Right renal pelvis (tissue), 4 donors: ENCODE measurements around the gene THY1. TPM values are rescaled to one million over a fixed set of nuclear protein-coding genes. Genes with fewer than 3 reads are reported as not detected.
"Not testable (repeated sequence)": the region's sequence is repeated elsewhere in the genome, so short reads cannot be mapped to it uniquely, and the experiment has no call there.

Experiments used
- DNase-seq, 4 donors: peaks; one replicate each; pipeline ENCODE4 v3.0.0-alpha.2; 2013; ENCODE audit warnings: low read depth in 4 of 4, low spot score in 3 of 4, missing footprints in 1 of 4
- polyA plus RNA-seq, 4 donors: library from polyadenylated mRNA; unstranded; fragments of 120-200 nt; gene quantifications; one replicate each; pipeline ENCODE4 v1.2.1, GENCODE V29; 2013; ENCODE audit not compliant: insufficient read length in 4 of 4

THY1 gene
- polyA plus RNA-seq, 4 donors: 88.7 to 107 (median 90.0) TPM

GRCh38 chr11:119419834-119420492, 3.0 kb downstream of the THY1 start:
- peak in 1 of 4 donors; percentile 61 for DNase-seq

DNA sequence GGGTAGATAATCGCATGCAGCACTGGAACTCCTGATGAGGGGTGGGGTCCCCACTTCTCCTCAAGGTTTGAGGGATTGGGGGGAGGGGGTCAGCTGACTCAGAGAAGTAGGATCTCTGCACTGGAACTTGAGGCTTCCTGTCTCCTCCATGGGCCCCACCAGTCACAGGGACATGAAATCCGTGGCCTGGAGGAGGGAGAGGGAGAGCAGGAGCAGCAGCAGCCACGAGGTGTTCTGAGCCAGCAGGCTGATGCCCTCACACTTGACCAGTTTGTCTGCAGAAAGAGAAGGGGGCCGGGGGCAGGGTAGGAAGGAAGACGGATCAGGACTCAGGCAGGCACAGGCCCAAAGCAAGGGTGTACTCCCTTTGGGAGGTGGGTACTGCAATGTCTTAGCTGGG, 3.7 kb downstream of the THY1 start:
- no peak for DNase-seq

DNA sequence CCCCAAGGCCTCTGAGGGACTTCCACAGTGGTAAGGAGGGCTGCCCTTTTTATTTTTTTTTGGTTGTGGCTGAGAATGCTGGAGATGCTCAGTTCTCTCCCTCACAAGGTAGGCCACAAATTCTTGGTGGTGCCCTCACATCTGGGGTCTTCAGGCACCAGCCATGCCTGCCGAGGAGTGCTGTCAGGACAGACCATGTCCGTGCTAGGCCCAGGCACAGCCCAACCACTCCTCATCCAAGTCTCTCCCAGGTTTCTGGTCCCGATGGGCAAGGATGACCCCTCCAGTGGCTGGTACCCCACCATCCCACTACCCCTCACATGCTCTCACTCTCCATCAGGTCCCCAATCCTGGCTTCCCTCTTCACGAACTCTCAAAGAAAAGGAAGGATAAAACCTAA, 4.2 kb downstream of the THY1 start:
- DNase-seq: no peak

DNA sequence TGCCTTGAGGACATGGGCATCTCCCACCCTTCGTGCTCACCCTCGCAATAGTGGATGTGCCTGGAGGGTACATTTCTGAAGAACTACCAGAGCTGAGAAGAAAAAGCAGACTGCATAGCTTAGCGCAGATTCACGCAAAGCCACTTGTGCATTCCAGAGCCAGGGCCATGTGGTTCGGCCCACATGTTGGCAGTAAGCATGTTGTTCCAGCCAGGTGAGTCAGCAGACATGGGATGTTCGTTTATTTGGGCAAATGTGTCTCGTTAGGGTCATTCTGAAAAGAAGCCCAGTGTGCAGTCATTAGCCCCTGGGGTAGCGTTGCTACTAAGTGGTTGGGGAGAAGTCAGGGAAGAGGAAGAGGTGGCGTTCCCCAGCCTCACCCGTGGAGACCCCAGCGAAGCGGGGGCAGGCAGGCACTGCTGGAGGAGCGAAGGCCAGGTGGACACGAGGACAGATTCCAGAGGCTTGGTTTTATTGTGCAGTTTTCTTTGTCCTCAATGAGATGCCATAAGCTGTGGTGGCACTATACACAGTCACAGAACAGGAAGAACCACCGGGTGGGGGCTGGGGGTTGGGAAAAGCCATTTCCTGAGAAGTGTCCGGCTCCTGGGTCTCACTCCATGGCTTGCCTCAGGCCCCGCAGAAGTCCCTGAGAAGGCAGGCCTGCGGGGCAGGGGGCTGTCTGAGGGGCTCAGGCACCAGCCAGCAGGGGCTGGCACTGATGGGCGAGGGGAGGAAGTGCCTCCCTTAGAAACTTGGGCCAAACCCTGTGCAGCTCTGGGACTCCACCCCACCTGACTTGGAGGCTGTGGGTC, 5.0 kb downstream of the THY1 start:
- no peak for DNase-seq

DNA sequence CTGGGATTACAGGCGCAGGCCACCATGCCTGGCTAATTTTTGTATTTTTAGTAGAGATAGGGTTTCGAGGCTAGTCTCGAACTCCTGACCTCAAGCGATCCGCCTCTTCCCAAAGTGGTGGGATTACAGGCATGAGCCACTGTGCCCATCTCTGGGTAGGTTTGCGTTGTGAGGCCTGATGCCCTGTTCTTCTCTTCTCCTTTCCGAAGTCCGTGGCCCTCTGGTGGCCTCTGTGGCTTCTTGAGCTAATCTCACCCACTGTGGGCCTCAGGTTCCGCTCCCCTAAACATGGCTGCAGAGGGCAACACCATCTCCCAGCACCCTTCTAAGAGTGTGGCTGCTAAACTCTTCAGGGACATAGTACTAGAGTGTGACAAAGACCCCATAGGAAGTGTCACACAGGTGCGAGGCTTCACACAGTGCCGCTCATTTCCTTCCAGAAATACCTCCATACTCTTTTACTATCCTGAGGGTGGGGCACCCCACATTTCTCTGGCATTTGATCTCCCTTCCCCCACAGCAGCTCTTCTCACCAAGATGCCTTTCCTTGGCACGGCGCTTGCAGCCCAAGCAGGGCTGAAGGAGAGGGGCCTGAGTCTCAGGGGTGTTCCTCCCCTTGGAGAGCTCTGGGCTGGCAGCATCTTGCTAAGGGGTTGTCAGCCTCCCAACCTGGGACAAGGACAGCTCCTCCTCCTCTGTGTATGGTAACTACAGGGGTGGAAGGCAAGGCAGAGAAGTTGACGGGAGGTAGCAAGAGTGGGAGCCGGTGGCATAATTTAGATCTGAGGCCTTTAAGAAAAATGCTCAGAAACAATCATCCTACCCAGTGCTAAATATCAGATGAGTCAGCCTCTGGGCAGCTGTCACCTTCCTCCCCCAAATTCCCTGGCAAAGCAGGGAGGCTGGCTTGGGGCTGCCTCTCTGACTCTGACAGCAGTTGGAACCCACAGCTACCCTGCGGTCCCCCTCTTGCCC, 6.1 kb downstream of the THY1 start:
- no peak for DNase-seq

- no peak for DNase-seq
Measured at GRCh38 chr11:119415966-119416365, 7.0 kb downstream of the THY1 start.

DNA sequence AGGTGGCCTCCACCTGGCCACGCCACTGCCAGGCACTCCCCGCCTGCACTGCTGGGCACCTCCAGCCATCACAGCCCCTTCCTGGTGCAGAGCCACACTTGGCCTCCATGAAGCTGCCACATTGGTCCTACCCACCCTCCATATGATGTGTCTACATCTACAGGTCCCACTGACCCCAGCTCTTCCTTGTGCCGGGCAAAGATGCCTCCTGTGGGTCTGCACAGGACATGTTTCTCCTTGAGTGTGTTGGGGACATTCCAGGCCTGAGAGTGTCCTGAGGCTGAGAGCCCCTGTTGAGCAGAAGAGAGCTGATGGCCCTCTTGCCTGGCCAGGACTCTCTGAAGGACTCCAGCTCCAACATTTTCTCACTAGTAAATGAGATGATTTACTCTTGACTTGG, 7.5 kb downstream of the THY1 start:
- no peak for DNase-seq

- no peak for DNase-seq
Measured at GRCh38 chr11:119414734-119415133, 8.2 kb downstream of the THY1 start.

- DNase-seq: no peak
Measured at GRCh38 chr11:119414321-119414720, 8.7 kb downstream of the THY1 start.

DNA sequence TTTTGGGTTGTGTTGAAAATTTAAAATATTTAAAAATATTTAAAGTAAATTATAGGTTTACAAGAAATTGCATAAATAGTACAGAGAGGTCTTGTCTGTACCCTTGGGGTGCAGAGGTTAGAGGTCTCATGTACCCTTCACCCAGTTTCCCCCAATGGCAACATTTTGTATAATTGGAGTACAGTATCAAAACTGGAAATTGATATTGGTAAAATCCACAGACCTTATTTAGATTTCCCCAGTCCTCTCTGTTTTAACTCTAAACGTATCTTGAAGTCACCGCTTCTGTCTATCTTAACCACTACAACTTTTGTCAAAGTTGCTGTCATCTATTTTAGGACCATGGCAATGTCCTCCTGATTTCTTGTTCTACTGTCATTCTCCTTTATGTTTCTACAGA, 10.9 kb downstream of the THY1 start:
- DNase-seq: no peak

DNA sequence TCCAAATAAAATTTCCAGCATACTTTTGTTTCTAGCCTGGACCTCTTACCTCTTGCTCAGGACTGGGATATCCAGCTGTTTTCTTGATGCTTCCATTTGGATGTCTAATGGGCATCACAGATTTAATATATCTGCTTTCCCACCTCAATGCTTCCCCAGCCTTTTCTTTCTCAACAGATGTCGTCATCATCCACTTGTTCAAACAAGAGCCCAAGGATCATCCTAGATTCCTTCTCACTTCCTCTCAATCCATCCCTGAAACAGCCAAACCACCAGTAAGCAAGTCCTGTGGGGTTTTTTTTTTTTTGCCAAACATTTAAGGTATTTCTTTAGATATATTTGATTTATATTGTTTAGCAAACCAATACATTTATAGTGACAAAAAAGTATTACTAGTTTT, 12.5 kb downstream of the THY1 start:
- DNase-seq: no peak

- DNase-seq: no peak
Measured at GRCh38 chr11:119409731-119410130, 13.2 kb downstream of the THY1 start.

GRCh38 chr11:119406005-119406404, 17.0 kb downstream of the THY1 start:
- no peak for DNase-seq

DNA sequence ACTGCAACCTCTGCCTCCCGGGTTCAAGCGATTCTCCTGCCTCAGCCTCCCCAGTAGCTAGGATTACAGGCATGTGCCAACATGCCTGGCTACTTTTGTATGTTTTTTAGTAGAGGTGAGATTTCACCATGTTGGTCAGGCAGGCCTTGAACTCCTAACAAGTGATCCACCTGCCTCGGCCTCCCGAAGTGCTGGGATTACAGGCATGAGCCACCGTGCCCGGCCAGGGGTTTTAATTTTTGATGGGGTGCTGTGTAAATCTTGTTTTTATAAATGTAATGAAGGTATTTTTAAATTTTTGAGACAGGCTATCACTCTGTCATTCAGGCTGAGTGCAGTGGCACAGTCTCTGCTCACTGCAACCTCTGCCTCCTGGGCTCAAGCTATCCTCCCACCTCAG, 17.5 kb downstream of the THY1 start:
- DNase-seq: not testable (repeated sequence)

DNA sequence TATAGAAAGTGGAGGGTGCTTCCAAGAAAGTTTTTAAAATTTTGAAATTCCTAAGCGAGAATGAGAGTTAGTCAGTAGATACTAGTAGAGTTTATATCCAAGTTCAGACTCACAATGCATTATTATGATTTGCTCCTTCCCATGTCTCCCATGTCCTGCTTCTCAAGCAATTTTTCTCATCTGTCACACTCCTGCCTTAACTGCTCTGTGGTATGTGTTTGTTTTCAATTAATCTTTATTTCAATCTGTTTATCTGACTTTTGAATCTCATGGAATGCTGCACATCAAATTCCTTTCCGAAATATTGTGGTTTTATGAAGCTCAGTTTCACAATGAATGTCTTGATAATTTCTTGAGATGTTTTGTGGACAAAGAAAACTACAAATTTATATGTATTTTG, 18.1 kb downstream of the THY1 start:
- DNase-seq: no peak

GRCh38 chr11:119403021-119403420, 20.0 kb downstream of the THY1 start:
- DNase-seq: no peak

DNA sequence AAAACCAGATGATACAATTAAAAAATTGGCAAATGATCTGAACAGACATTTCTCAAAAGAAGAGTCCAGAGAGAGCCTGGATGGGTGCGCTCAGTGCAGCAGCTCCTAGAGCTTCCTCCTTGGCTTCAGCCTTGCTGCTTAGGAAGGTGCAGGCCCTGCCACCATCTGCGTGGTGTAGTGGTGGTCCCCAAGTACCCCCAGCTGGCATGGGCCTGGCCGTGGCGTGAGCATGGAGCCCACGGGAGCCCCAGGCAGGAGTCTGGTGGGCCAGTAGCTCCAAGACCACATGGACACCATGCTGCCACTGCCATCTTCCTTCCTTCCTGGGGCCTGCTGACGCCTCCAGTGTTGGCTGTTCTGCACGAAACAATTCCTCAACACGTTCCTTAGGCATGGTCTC, 20.5 kb downstream of the THY1 start:
- no peak for DNase-seq

DNA sequence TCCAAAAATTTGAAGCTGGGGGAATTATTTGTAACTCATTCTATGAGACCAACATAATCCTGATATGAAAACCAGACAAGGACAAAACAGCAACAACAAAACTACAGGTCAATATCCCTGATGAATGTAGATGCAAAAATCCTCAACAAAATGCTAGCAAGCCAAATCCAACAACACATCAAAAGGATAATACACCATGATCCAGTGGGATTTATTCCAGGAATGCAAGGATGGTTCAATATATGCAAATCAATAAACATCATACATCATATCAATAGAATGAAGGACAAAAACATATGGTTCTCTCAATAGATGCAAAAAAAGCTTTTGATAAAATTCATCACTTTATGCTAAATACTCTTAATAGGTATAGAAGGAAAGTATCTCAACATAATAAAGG, 22.1 kb downstream of the THY1 start:
- no peak for DNase-seq

GRCh38 chr11:119397740-119398139, 25.2 kb downstream of the THY1 start:
- no peak for DNase-seq

GRCh38 chr11:119396835-119397234, 26.1 kb downstream of the THY1 start:
- DNase-seq: no peak

DNA sequence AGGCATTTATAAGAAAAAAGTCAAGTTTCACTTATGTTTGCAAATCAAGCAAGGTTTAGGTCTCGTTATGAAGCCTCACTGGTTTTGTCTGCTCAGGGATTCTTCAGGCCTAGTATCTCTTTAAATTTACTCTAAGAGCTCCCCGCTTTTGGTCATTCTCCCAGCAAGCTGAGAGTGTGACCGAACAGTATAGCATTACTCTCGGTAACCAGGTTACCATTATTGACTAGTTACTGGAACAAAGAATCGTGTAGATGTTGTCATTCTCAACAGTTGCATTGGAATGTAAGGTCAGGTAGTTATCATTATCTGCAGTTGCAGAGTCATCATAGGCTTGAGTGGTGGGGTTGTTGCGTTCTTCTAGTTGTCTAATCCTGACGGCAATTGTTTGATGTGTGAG, 31.7 kb downstream of the THY1 start:
- no peak for DNase-seq
